Right ventricle myocardium superior (tissue), 1 donor: ENCODE results near the gene NPRL2. TPM values are rescaled to one million over a fixed set of nuclear protein-coding genes. Genes with fewer than 3 reads are reported as not detected.
"Not testable (repeated sequence)": the region's sequence is repeated elsewhere in the genome, so short reads cannot be mapped to it uniquely, and the experiment has no call there.

Source experiments
- ATAC-seq: fragments of 200-7000 bp; cut with Tn5 transposase; one replicate; pipeline ENCODE4 v1.9.1; 2020; ENCODE audit warnings: mild to moderate bottlenecking; ENCODE audit not compliant: poor library complexity
- DNase-seq: peaks from one replicate; pipeline ENCODE4 v3.0.0-alpha.2; 2020
- intact Hi-C: fragments of 100-400 bp; cut with DNase I; formaldehyde crosslinking; loops from one replicate; pipeline ENCODE4 v1.11.2; 2022
- total RNA-seq: library from RNA; stranded (reverse); fragmentation: NEBNext Ultra II Directional; extraction: Animal tissue kit (Norgen Biotek cat#: 25700); gene quantifications from one replicate; pipeline ENCODE4 v1.2.1, GENCODE V29; 2021
- donor health status: DM: no; HTN: yes; CAD: no; lungs with severe emphysema.

The NPRL2 gene
- total RNA-seq, 1 donor from 2014 or later, result 14.8 TPM

- ATAC-seq (peak; percentile 89), DNase-seq (peak; percentile 94)
- intact Hi-C loops, result loop anchor here (5.0 kb wide), 1 partner anchor 49 kb away; no protein-coding TSS in a partner anchor
Observed at GRCh38 chr3:50321336-50322114, 29.1 kb downstream of the NPRL2 start.

GRCh38 chr3:50320853-50321335, 29.7 kb downstream of the NPRL2 start:
- intact Hi-C loops, result loop anchor here (5.0 kb wide), 1 partner anchor 49 kb away; no protein-coding TSS in a partner anchor
- ATAC-seq (peak; percentile 73), DNase-seq (peak; percentile 88)

DNA sequence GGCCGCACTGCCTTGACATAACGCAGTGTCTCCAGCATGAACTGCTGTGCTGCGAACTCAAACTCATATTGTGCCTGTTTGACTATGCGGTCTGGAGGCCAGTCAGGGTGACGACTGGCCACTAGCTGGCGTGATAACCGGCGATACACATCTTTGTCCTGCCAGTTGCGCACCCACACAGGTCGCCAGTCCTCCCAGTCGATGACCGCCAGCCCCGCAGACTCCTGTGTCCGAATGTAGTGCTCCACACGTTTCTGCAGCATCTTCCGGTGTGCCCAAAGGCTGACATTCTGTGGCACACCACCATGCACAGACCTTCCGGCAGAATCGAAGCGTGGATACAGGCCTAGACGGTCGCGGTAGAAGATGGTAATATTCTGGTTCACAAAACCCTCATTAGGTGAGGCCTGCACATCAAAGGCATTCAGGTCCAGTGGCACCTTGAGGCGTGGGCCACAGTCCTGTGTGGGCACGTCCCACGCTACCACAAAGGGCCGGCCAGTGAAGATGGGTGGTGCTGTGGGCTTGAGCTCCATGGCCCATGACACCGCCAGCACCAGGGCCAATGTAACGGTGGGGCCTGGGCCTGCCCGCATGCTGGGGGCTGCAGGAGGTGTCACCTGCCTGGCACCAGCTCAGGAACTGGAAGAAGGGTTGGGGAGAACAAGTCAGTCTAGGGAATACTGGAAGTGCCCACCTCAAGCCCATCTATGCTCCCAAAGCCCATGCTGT, 30.5 kb downstream of the NPRL2 start:
- no peak for ATAC-seq
- intact Hi-C loops, result loop anchor here (5.0 kb wide), 1 partner anchor 48 kb away; no protein-coding TSS in a partner anchor
- no peak for DNase-seq

DNA sequence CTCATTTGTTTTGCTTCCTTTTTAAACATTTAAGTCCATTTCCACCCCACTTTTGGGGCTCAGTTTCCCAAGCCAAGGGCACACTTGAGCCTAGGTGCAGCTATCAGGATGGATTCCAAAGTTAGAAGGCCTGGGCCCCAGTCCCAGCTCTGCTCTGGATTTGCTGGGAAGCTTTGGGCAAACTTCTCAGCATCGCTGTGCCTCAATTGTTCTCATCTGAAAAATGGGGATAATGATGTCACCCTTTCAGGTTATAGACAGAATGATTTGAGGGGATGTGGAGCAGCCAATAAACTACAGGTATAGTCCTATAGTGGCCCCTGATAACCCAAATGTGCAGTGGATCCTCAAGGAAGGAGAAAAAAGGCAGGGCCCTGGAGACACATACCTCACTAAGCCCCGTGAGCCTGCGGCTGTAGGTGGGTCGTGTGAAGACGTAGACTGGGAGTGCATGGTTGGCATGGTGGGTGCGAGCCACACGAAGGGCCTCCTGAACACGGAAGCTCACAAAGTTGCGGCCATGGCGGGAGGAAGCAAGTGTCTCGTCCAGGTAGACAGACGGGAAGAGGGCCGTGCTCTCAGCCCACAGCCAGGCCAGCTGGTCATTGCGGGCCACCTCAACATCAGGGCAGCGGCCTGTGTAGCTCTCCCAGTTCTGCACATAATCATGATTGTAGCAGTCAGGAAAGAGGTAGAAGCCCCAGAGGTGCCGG, 31.2 kb downstream of the NPRL2 start:
- ATAC-seq, result no peak
- DNase-seq, result no peak
- intact Hi-C loops, result no loop called here

DNA sequence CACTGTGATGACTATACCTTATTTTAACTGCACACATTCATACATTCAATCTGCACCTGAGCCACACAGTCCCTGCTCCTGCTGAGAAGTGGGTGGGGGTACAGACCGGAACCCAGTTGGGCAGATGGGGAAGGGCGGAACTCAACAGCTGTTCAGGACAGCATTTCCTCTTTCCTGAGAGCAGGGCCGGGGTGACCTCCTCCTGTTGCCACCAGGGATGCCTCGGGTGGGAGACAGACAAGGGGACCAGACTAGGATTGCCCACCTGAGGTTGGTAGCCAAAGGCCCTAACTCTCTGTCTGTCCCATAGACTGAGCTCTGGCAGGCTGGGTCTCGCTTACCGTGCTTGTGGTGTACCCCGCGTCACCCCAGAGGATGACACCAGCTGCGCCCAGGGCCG, 32.0 kb downstream of the NPRL2 start:
- ATAC-seq, result no peak
- intact Hi-C loops, result no loop called here
- DNase-seq, result no peak

DNA sequence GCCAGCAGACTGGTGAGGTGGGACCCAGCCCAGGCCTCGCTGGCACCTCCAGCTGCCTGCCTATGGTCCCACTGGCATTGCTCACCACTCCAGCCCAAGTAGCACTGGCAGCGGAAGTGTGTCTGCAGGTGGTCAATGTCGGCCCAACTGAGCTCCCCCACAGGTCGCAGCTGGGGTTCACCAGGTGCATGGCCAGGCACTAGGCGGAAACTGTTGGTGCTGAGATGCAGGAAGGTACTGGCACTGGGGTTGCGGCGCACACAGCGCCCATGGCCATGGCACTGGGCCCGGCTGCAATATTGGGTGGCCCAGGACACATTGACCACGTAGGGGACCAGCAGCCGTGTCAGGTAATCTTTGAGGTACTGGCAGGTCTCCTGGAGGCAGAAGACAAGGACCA, 32.4 kb downstream of the NPRL2 start:
- intact Hi-C loops, result no loop called here
- DNase-seq, result no peak
- no peak for ATAC-seq

DNA sequence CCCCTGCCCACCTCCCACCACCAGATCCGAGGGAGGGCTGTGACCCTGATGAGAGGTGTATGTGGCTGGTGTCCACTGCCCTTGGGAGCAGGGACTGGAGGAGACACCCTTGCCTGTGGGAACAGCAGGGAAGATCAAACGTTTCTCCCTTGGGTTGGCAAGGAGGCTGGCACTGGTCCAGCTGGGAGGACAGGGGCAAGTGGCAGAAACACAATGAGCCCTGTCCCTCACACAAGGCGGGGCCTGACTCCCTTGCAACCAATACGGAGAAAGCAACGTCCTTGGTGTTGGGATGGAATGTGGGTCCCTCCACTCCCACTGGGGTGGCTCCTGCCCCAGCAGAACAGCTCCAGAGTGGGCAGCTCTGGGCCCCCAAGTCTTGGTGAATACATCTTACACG, 33.3 kb downstream of the NPRL2 start:
- DNase-seq (no peak), ATAC-seq (no peak)
- intact Hi-C loops, result no loop called here

DNA sequence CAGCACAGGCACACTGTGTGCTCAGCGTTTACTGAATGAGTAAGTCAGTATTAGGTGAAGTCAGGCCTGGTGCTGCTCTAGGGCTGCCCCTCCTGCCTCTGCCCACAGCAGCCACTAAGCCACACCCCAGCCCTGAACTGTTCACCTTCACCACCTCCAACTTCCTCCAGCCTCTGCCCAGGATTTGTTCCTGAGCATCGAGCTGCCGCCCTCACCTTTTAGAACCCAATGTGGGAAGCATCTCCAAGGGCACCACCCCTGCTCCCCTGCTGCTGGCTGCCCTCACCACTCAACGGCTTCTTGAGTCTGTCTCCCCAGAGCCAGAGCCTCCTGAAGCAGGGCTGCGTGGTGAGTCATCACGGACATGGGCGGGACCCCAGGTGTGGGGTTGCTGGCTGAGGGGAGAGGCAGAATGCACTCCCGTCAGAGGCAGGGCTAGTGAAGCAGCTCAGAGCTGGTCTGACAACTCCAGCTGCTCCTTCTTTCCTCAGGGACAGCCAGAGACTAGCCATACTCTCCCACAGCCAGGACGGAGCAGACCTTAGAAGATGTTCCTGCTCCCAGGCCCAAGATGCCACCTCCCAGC, 33.8 kb downstream of the NPRL2 start:
- intact Hi-C loops, result no loop called here
- no peak for DNase-seq
- ATAC-seq, result no peak

DNA sequence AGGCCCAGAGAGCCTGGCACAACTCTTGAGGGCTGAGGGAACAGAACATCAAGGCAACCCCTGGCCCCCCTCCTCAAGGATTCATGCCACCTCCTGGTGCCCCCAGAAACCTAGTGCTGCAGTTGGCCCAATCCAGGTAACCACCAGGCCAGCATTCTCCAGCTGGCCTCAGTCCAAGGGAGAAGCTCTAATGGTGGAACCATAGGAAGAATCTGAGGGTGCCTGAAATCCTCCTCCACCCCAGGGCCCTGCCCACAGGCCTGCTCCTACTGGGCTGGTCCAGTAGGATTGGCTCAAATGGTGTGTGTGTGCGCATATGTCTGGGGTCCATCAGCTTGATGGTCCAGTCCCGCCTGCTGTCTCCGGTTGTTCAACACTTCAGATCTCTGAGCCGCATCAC, 35.8 kb downstream of the NPRL2 start:
- DNase-seq (no peak), ATAC-seq (no peak)
- intact Hi-C loops, result no loop called here

- peak; percentile 44 for ATAC-seq
- DNase-seq, result no peak
Observed at GRCh38 chr3:50314342-50314741, 36.2 kb downstream of the NPRL2 start.

DNA sequence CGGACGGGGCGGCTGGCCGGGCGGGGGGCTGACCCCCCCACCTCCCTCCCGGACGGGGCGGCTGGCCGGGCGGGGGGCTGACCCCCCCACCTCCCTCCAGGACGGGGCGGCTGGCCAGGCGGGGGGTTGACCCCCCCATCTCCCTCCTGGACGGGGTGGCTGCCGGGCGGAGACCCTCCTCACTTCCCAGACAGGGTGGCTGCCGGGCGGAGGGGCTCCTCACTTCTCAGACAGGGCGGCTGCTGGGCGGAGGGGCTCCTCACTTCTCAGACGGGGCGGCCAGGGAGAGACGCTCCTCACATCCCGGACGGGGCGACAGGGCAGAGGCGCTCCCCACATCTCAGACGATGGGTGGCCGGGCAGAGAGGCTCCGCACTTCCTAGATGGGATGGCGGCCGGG, 38.5 kb downstream of the NPRL2 start:
- intact Hi-C loops, DNase-seq, ATAC-seq: not testable (repeated sequence)

More at GRCh38 chr3:50314342-50314741, 36.2 kb downstream of the NPRL2 start:
- intact Hi-C loops, result no loop called here

- DNase-seq (peak; percentile 16), ATAC-seq (no peak)
- intact Hi-C loops, result no loop called here
Observed at GRCh38 chr3:50304601-50305000, 46.0 kb downstream of the NPRL2 start.

DNA sequence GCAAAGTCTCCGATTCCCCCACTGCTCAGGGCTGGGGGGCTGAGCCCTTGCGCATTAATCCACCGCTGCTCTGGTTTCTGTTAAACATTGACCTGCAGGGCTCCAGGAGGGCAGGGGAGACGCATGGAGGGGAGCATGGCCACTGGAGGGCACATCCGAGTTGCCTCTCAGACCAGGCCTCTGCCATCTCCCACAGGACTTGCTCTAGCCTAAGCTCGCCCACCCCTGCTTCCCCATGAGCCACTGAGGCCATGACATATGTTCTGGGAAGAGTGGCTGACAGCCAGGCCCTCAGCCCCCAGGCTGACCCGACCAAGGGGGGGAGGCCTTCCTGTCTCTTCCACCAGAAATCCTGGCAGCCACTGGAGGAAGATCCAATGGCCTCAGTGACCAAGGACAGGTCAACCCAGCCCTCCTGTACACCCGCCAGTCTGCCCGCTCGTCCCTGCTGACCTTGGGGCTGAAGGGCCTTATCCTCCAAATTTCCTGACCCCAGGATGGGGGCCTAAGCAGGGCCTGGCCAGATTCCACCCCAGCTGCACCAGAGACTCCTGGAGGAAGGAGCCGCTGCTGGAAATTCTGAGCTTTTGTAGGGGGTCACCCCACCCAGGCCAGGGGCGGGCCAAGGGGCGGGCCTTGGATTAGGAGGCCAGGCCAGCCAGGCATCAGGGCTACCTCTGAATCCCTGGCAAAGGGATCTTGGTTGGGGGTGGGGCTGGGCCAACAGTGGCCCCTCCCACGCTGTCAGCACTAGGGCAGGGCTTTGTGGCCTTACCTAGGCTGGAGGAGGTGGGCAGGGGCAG, 47.4 kb downstream of the NPRL2 start, which contains the start of gene HYAL1:
Gene HYAL1 (minus strand): TSS at position 562 of the 803 bp plus-strand sequence. CDS start 618 bp downstream, outside the sequence.
- peak; percentile 88 for DNase-seq
- intact Hi-C loops, result no loop called here
- peak; percentile 51 for ATAC-seq

DNA sequence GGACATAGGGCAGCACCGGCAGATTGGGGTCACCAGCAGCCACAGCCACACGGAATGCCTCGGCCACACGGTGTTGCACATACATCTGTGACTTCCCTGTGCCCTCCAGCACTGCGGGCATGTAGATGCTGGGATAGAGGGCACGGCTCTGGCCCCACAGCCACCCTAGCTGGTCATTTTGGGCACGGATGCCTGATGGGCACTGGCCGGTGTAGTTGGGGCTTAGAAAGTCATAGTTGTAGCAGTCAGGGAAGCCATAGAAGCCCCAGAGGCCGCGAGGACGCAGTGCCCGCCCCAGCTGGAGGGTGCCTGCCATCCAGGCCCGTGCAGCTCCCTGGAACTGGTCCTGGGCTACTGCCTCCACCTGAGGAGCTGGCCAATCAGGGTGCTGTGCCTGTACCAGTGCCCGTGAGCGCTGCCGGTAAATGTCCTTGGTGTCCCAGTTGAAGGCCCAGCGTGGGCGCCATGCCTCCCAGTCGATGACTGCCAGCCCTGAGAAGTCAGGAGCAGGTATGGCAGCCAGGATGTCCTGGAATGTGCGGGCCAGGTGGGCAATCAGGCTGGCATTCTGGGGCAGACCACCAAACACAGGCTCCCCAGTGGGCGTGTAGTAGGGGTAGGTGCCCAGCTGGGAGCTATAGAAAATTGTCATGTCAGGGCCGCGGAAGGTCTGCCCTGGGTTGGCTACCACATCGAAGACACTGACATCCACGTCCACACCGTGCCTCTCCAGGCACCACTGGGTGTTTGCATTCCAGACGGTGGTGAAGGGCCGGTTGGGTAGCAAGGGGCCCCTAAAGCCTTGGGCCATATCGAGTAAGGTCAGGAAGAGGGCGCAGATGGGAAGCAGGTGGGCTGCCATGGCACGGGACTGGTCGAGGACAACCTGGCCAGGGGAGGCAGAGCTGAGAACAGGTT, 48.2 kb downstream of the NPRL2 start:
- intact Hi-C loops, result no loop called here
- DNase-seq, result no peak
- no peak for ATAC-seq

DNA sequence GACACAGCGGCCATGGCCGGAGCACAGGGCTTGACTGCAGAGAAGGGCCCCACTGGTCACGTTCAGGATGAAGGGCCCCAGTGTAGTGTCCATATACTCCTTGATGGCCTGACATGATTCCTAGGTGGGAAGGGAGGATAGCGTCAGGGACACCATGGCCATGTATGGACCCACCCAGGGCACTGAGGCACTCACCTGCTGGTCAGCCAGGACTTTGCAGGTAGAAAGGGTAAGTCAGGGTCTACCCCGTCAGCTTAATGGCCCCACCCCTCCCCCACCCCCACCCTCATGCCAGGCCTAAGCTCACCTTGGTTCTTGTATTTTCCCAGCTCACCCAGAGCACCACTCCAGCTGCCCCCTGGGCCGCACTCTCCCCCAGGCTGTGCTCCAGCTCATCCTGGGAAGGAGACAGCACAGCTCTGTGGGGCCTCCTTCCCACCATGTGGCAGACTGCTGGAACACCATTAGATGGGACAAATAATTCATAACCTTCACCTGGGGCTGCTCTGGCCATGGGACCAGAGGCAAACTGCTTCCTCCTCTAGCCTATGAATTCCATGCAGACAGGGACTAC, 49.8 kb downstream of the NPRL2 start:
- DNase-seq (no peak), ATAC-seq (no peak)
- intact Hi-C loops, result no loop called here

GRCh38 chr3:50299929-50300680, 50.5 kb downstream of the NPRL2 start:
- peak; percentile 0 for ATAC-seq
- no peak for DNase-seq
- intact Hi-C loops, result no loop called here
